Mesenchymal stem cell (in vitro differentiated cells and primary cell): ENCODE measurements around the gene GOLM1.

Experiments used
- DNase-seq: peaks from one replicate; pipeline ENCODE4 v3.0.0-alpha.2; 2013
- H2AFZ ChIP-seq: one replicate; pipeline ENCODE4 v1.6.1; 2013; ENCODE audit warnings: low read depth, mild to moderate bottlenecking, control low read depth, inconsistent platforms, low read length, moderate library complexity
- H2AK5ac ChIP-seq: 2 replicates; pipeline ENCODE4 v1.6.1; 2013; ENCODE audit warnings: low read length, moderate library complexity, mild to moderate bottlenecking, inconsistent platforms; ENCODE audit not compliant: severe bottlenecking
- H2BK120ac ChIP-seq: one replicate; pipeline ENCODE4 v1.6.1; 2013; ENCODE audit warnings: low read depth, mild to moderate bottlenecking, inconsistent platforms, low read length, moderate library complexity
- H2BK12ac ChIP-seq, 2 experiments: one replicate each; pipeline ENCODE4 v1.6.1; 2013; ENCODE audit warnings: inconsistent platforms in 2 of 2, low read length in 2 of 2, mild to moderate bottlenecking in 2 of 2, moderate library complexity in 2 of 2, control low read depth in 1 of 2
- H2BK15ac ChIP-seq: one replicate; pipeline ENCODE4 v1.6.1; 2013; ENCODE audit warnings: mild to moderate bottlenecking, low read depth, inconsistent platforms; ENCODE audit not compliant: poor library complexity, severe bottlenecking
- H2BK5ac ChIP-seq: 2 replicates; pipeline ENCODE4 v1.6.1; 2013; ENCODE audit warnings: low read depth, mild to moderate bottlenecking, low read length, control low read depth, inconsistent platforms; ENCODE audit not compliant: poor library complexity, severe bottlenecking
- H3K14ac ChIP-seq, 2 experiments: one replicate each; pipeline ENCODE4 v1.6.1; 2013; ENCODE audit warnings: inconsistent platforms in 2 of 2, low read length in 2 of 2, control low read depth in 1 of 2, mild to moderate bottlenecking in 1 of 2, moderate library complexity in 1 of 2
- H3K18ac ChIP-seq, 2 experiments: one replicate each; pipeline ENCODE4 v1.6.1; 2013; ENCODE audit warnings: inconsistent platforms in 2 of 2, low read length in 2 of 2, control low read depth in 1 of 2, low read depth in 1 of 2, mild to moderate bottlenecking in 1 of 2
- H3K23ac ChIP-seq, 2 experiments: one replicate each; pipeline ENCODE4 v1.6.1; 2013; ENCODE audit warnings: inconsistent platforms in 2 of 2, low read length in 2 of 2, mild to moderate bottlenecking in 2 of 2, moderate library complexity in 2 of 2, control low read depth in 1 of 2
- H3K27ac ChIP-seq: 2 replicates; pipeline ENCODE4 v1.5.1; 2013; ENCODE audit warnings: mild to moderate bottlenecking, moderate library complexity, low read length, control low read depth, inconsistent platforms; ENCODE audit not compliant: poor library complexity, severe bottlenecking
- H3K27me3 ChIP-seq, 2 experiments: 2 replicates each; pipeline versions ENCODE4 v1.6.1 to v1.7.0; 2013; ENCODE audit warnings: low read length in 2 of 2, mild to moderate bottlenecking in 2 of 2, moderate library complexity in 2 of 2, control low read depth in 1 of 2, inconsistent platforms in 1 of 2; ENCODE audit not compliant: control insufficient read depth in 1 of 2, insufficient read depth in 1 of 2
- H3K36me3 ChIP-seq, 2 experiments: 2 replicates each; pipeline versions ENCODE4 v1.6.1 to v1.7.0; 2013; ENCODE audit warnings: low read length in 2 of 2, control low read depth in 1 of 2, inconsistent platforms in 1 of 2, low read depth in 1 of 2, mild to moderate bottlenecking in 1 of 2; ENCODE audit not compliant: insufficient read depth in 2 of 2, control insufficient read depth in 1 of 2
- H3K4ac ChIP-seq, 2 experiments: one replicate each; pipeline ENCODE4 v1.6.1; 2013; ENCODE audit warnings: inconsistent platforms in 2 of 2, low read length in 2 of 2, mild to moderate bottlenecking in 2 of 2, moderate library complexity in 2 of 2, control low read depth in 1 of 2, low read depth in 1 of 2
- H3K4me1 ChIP-seq: 2 replicates; pipeline ENCODE4 v1.6.1; 2013; ENCODE audit warnings: low read depth, low read length, control low read depth; ENCODE audit not compliant: control insufficient read depth, insufficient read depth
- H3K4me2 ChIP-seq: 2 replicates; pipeline ENCODE4 v1.6.1; 2013; ENCODE audit warnings: low read length, mild to moderate bottlenecking, inconsistent platforms; ENCODE audit not compliant: poor library complexity, severe bottlenecking
- H3K4me3 ChIP-seq, 2 experiments: 2 replicates each; pipeline versions ENCODE4 v1.5.1 to v1.7.0; 2013; ENCODE audit warnings: low read length in 2 of 2, mild to moderate bottlenecking in 2 of 2, control low read depth in 1 of 2, low read depth in 1 of 2; ENCODE audit not compliant: insufficient read depth in 1 of 2
- H3K79me1 ChIP-seq: replicated peaks from 2 replicates; pipeline ENCODE4 v1.6.1; 2013; ENCODE audit warnings: mild to moderate bottlenecking, control low read depth, low read length, inconsistent platforms; ENCODE audit not compliant: poor library complexity, severe bottlenecking
- H3K9ac ChIP-seq: 2 replicates; pipeline ENCODE4 v1.7.0; 2013; ENCODE audit warnings: mild to moderate bottlenecking, low read length, moderate library complexity
- H3K9me3 ChIP-seq: 2 replicates; pipeline ENCODE4 v1.7.0; 2013; ENCODE audit warnings: mild to moderate bottlenecking, low read length; ENCODE audit not compliant: control insufficient read depth
- H4K8ac ChIP-seq: one replicate; pipeline ENCODE4 v1.6.1; 2013; ENCODE audit warnings: inconsistent platforms, mild to moderate bottlenecking, low read length, moderate library complexity
- H4K91ac ChIP-seq: one replicate; pipeline ENCODE4 v1.6.1; 2013; ENCODE audit warnings: mild to moderate bottlenecking, low read length, inconsistent platforms
- WGBS: methylation state at CpG from one replicate; pipeline ENCODE4 v1.1.7; 2013; ENCODE audit warnings: mixed read lengths; 5-methylcytosine and 5-hydroxymethylcytosine counted together

GOLM1 gene

DNA sequence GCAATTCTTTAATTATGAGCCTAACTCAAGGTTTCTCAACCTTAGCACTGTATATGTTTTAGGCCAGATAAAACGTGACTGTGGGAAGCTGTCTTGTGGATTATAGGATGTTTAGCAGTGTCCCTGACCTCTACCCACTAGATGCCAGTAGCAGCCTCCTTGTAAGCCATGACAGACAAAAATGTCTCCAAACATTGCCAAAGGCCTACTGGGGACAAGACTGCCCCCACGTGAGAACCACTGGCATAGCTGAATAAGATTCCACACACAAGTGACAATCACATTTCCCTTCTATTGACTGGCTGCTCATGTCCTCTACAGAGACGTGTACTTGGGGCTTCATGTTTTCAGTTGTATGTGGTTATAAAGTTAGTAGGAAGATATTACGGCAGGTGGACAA lies 55.4 kb downstream of the GOLM1 start:
- H2BK12ac ChIP-seq: no peak overlapping the region
- no peak overlapping the region for H4K8ac ChIP-seq
- H3K4ac ChIP-seq: no peak overlapping the region
- H2BK5ac ChIP-seq: no peak overlapping the region
- H2AFZ ChIP-seq: no peak overlapping the region
- peaks cover 7 to 15% of the 10 kb centered on the region in 2 experiments for H3K36me3 ChIP-seq
- no peak overlapping the region for H2BK15ac ChIP-seq
- H3K27me3 ChIP-seq: no peaks in the 10 kb centered on the region
- WGBS: 68% methylated on average over 3 of the region's 4 CpGs
- H3K4me2 ChIP-seq: no peak overlapping the region
- no peaks in the 10 kb centered on the region for H3K9me3 ChIP-seq
- no peak overlapping the region for H2BK120ac ChIP-seq
- H3K79me1 ChIP-seq: no peaks in the 10 kb centered on the region
- H3K23ac ChIP-seq: no peak overlapping the region
- peaks cover 4% of the 10 kb centered on the region for H3K4me1 ChIP-seq
- no peak overlapping the region for H3K18ac ChIP-seq
- no peak for DNase-seq
- H3K4me3 ChIP-seq: no peak overlapping the region
- no peak overlapping the region for H3K9ac ChIP-seq
- no peak overlapping the region for H4K91ac ChIP-seq
- no peak overlapping the region for H2AK5ac ChIP-seq
- H3K14ac ChIP-seq: no peak overlapping the region
- H3K27ac ChIP-seq: no peak overlapping the region

DNA sequence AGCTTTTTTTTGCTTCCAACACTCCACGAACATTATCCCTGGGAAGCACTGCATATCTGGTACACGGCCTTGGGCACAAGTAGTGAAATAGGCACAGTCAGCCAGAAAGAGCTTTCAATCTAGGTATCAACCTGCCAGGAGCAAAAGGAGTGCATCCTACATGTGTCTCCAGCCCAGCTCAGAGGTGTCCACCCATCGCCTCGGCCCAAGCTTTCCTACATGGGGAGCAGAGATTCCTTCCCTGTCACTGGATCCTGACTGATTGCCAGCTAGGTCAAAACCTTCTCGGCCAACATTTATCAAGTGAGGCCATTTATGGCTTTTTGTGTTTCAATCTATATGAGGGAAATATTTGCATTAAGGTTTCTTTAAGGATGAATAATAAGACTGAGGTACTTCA lies 55.8 kb downstream of the GOLM1 start:
- Histone ChIP-seq H3K23ac (no peak overlapping the region), H3K14ac (no peak overlapping the region), H2BK5ac (no peak overlapping the region), H3K4me2 (no peak overlapping the region), H2BK120ac (no peak overlapping the region), H3K4ac (no peak overlapping the region), H3K36me3 (peaks cover 7 to 15% of the 10 kb centered on the region in 2 experiments), H4K91ac (no peak overlapping the region), H3K9ac (no peak overlapping the region), H2BK15ac (no peak overlapping the region), H3K27ac (no peak overlapping the region), H3K4me1 (peaks cover 4% of the 10 kb centered on the region), H3K9me3 (no peaks in the 10 kb centered on the region), H2BK12ac (no peak overlapping the region), H3K4me3 (no peak overlapping the region), H4K8ac (no peak overlapping the region), H3K18ac (no peak overlapping the region), H3K27me3 (no peaks in the 10 kb centered on the region), H3K79me1 (no peaks in the 10 kb centered on the region), H2AFZ (no peak overlapping the region), H2AK5ac (no peak overlapping the region)
- DNase-seq: no peak
- 95% methylated on average over 4 of the region's 5 CpGs for WGBS

DNA sequence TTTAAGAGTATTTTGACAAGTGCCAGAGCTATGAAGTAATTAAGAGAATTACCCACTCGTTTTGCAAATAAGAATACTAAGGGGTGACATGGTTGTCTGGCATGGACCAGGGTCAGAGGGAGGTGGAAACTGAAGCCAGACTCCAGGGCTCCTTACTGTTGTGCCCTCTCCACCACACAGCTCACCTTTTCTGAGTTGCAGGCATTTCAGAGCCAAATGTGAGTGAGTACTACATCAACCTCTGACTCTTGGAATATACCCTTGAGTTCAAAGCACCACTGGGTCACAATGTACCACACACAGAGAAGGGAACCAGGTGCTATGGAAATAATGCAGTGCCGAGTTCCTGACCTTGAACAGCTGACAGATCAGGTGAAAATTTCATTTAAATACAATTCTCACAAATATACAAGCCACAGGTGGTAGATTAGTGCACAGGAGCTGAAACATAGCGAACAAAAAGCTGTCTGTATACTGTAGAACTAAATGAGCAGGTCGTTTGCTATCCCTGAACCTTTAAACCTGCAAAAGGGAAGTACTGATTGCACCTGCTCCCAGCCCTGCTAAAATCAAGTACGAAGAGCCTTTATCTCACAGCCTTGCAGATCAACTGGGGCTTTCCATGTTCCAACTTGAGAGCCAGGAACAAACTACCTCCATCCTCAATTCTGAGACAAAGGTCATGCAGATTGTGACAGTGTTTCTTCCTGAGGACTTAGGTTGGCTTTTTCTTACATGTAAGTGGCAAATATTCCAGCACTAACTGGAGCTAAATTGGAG lies 57.0 kb downstream of the GOLM1 start:
- 85% methylated on average over 5 of the region's 5 CpGs for WGBS
- Histone ChIP-seq H3K4me3 (no peak overlapping the region), H3K27ac (no peak overlapping the region), H3K4me2 (no peak overlapping the region), H3K36me3 (peaks cover 7 to 15% of the 10 kb centered on the region in 2 experiments), H4K8ac (no peak overlapping the region), H2AFZ (no peak overlapping the region), H2BK12ac (no peak overlapping the region), H3K79me1 (peaks cover 4% of the 10 kb centered on the region), H3K14ac (no peak overlapping the region), H2BK15ac (no peak overlapping the region), H2AK5ac (no peak overlapping the region), H3K4ac (no peak overlapping the region), H2BK120ac (no peak overlapping the region), H3K18ac (no peak overlapping the region), H3K4me1 (peaks cover 4% of the 10 kb centered on the region), H2BK5ac (no peak overlapping the region), H3K9ac (no peak overlapping the region), H3K23ac (no peak overlapping the region), H3K27me3 (no peaks in the 10 kb centered on the region), H4K91ac (no peak overlapping the region), H3K9me3 (no peaks in the 10 kb centered on the region)
- no peak for DNase-seq

DNA sequence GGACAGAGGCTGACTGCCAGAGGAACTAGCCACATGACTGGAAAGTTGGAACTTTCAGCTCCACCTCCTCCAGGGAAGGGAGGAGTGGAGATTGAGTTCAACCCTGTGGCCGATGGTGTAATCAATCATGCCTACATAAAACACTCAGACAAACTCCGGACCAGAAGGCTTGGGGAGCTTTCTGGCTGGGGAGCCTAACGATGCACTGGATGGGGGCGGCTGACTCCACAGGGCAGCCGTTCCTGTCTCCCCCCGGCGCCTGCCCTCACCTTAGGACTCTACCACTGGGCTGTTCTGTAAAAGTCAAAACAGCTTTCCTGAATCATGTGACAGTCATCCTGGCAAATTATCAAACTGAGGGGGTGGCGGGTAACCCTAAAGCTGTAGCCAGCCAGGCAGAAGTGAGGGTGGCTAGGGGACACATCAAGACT lies 58.0 kb downstream of the GOLM1 start:
- Histone ChIP-seq H3K23ac (no peak overlapping the region), H3K9ac (peak overlapping the region; percentile 82), H2AK5ac (no peak overlapping the region), H3K4me3 (peak overlapping the region in 1 of 2 experiments; percentile 73), H2BK5ac (no peak overlapping the region), H3K27ac (no peak overlapping the region), H3K4ac (no peak overlapping the region), H4K91ac (no peak overlapping the region), H2BK120ac (no peak overlapping the region), H3K9me3 (no peaks in the 10 kb centered on the region), H3K27me3 (no peaks in the 10 kb centered on the region), H3K18ac (peak overlapping the region; percentile 4 to 76), H3K79me1 (peaks cover 6% of the 10 kb centered on the region), H3K14ac (no peak overlapping the region), H2BK15ac (no peak overlapping the region), H3K4me2 (no peak overlapping the region), H2BK12ac (peak overlapping the region in 1 of 2 experiments; percentile 85), H3K4me1 (peaks cover 4% of the 10 kb centered on the region), H4K8ac (peak overlapping the region; percentile 83), H2AFZ (no peak overlapping the region), H3K36me3 (peaks cover 6 to 14% of the 10 kb centered on the region in 2 experiments)
- DNase-seq: peak; percentile 67
- 47% methylated on average over 4 of the region's 8 CpGs for WGBS
